H1 (cell line): ENCODE results near the gene PCDHA1. TPM values are rescaled to one million over a fixed set of nuclear protein-coding genes. Genes with fewer than 3 reads are reported as not detected.

ENCODE experiments used
- CTCF ChIA-PET: fragments of 300-600 bp; sonication (Branson Sonifier 250); formaldehyde crosslinking; loops from one replicate; lab custom pipeline; 2021; ENCODE audit not compliant: partially characterized antibody; lab: Charles Lee
- POLR2A ChIA-PET: fragments of 300-600 bp; sonication (Branson Sonifier 250); formaldehyde crosslinking; loops from one replicate; lab custom pipeline; 2021; ENCODE audit warnings: inconsistent platforms; ENCODE audit not compliant: partially characterized antibody; lab: Charles Lee
- DNase-seq, 2 experiments: peaks; one replicate each; pipeline versions ENCODE4 v3.0.0 to v3.0.0-alpha.2; 2010 to 2022; ENCODE audit warnings: low spot score in 2 of 2, low read depth in 1 of 2, mixed read lengths in 1 of 2
- FAIRE-seq: peaks from 2 replicates; lab custom pipeline; 2011; peaks lifted over from hg19 to GRCh38; lab: Jason Lieb, UNC
- H2AFZ ChIP-seq: 2 replicates; pipeline ENCODE4 v1.8.1; 2012; ENCODE audit warnings: low read length, inconsistent platforms
- H2AK5ac ChIP-seq: 2 replicates; pipeline ENCODE4 v1.6.1; 2013; ENCODE audit warnings: low read depth, low read length
- H2BK120ac ChIP-seq: replicated peaks from 2 replicates; pipeline ENCODE3; 2013; ENCODE audit warnings: low read depth, low read length, inconsistent platforms
- H2BK12ac ChIP-seq: 2 replicates; pipeline ENCODE4 v1.6.1; 2013; ENCODE audit warnings: low read depth, low read length
- H2BK15ac ChIP-seq: 2 replicates; pipeline ENCODE4 v1.6.1; 2013; ENCODE audit warnings: low read length
- H2BK20ac ChIP-seq: 2 replicates; pipeline ENCODE4 v1.6.1; 2013; ENCODE audit warnings: low read length
- H2BK5ac ChIP-seq: 2 replicates; pipeline ENCODE4 v1.6.1; 2013; ENCODE audit warnings: low read depth, low read length
- H3K14ac ChIP-seq: 2 replicates; pipeline ENCODE4 v1.6.1; 2013; ENCODE audit warnings: inconsistent platforms; ENCODE audit not compliant: insufficient read length
- H3K18ac ChIP-seq: 2 replicates; pipeline ENCODE4 v1.6.1; 2013; ENCODE audit warnings: low read length; ENCODE audit errors: extremely low read depth
- H3K23ac ChIP-seq: 2 replicates; pipeline ENCODE4 v1.6.1; 2013; ENCODE audit warnings: inconsistent platforms; ENCODE audit not compliant: insufficient read length
- H3K23me2 ChIP-seq: 2 replicates; pipeline ENCODE4 v1.6.1; 2013; ENCODE audit warnings: low read depth, low read length
- H3K27ac ChIP-seq: 2 replicates; pipeline ENCODE4 v1.6.1; 2011; ENCODE audit warnings: low read depth, low read length, inconsistent platforms
- H3K27me3 ChIP-seq, 4 experiments: replicated peaks in 1 of 4; 1 replicate in 1 of 4; 2 replicates in 3 of 4; pipeline versions ENCODE4 v1.6.1 to v1.8.1; 2011 to 2013; ENCODE audit warnings: low read length in 3 of 4, mild to moderate bottlenecking in 3 of 4, inconsistent platforms in 2 of 4, mixed read lengths in 2 of 4, moderate library complexity in 1 of 4; ENCODE audit not compliant: control insufficient read depth in 3 of 4, insufficient read depth in 3 of 4; ENCODE audit errors: extremely low read depth in 1 of 4
- H3K36me3 ChIP-seq, 4 experiments: 2 replicates each; pipeline versions ENCODE4 v1.6.1 to v1.8.1; 2011 to 2013; ENCODE audit warnings: mild to moderate bottlenecking in 4 of 4, low read length in 3 of 4, moderate library complexity in 2 of 4, control low read depth in 1 of 4, inconsistent platforms in 1 of 4; ENCODE audit not compliant: insufficient read depth in 4 of 4, control insufficient read depth in 2 of 4
- H3K4ac ChIP-seq: replicated peaks from 2 replicates; pipeline ENCODE3; 2013; ENCODE audit warnings: low read length, low read depth, mixed read lengths, inconsistent platforms; ENCODE audit not compliant: insufficient read length
- H3K4me1 ChIP-seq, 4 experiments: replicated peaks in 1 of 4; 1 replicate in 1 of 4; 2 replicates in 3 of 4; pipeline versions ENCODE4 v1.6.1 to v1.8.1; 2011 to 2013; ENCODE audit warnings: low read length in 3 of 4, inconsistent platforms in 2 of 4, mixed read lengths in 1 of 4; ENCODE audit not compliant: insufficient read depth in 4 of 4, control insufficient read depth in 3 of 4
- H3K4me2 ChIP-seq, 2 experiments: 2 replicates each; pipeline versions ENCODE4 v1.6.1 to v1.8.1; 2011 to 2013; ENCODE audit warnings: low read depth in 2 of 2, low read length in 2 of 2, control low read depth in 1 of 2, inconsistent platforms in 1 of 2, mild to moderate bottlenecking in 1 of 2; ENCODE audit not compliant: insufficient read depth in 1 of 2
- H3K4me3 ChIP-seq, 4 experiments: fragments of 200-600, 300-600 bp in 1 of 4; sonication (generic), shearing (Covaris generic), sonication (Bioruptor Twin) in 1 of 4; 2 replicates each; pipeline versions ENCODE4 v1.5.1 to v1.8.1; 2011 to 2016; ENCODE audit warnings: low read length in 4 of 4, low read depth in 3 of 4, control low read depth in 2 of 4, inconsistent platforms in 2 of 4, mild to moderate bottlenecking in 2 of 4, mixed read lengths in 1 of 4, moderate library complexity in 1 of 4; ENCODE audit not compliant: insufficient read depth in 2 of 4; ENCODE audit errors: extremely low read depth in 1 of 4
- H3K56ac ChIP-seq: replicated peaks from 2 replicates; pipeline ENCODE3; 2013; ENCODE audit warnings: low read depth, mild to moderate bottlenecking, mixed read lengths, low read length, inconsistent platforms; ENCODE audit not compliant: insufficient read length
- H3K79me1 ChIP-seq: 2 replicates; pipeline ENCODE4 v1.6.1; 2013; ENCODE audit warnings: low read depth, low read length, control low read depth
- H3K79me2 ChIP-seq, 2 experiments: 2 replicates each; pipeline versions ENCODE4 v1.6.1 to v1.8.1; 2012 to 2013; ENCODE audit warnings: low read length in 2 of 2, mild to moderate bottlenecking in 2 of 2, inconsistent platforms in 1 of 2; ENCODE audit not compliant: insufficient read depth in 2 of 2, control insufficient read depth in 1 of 2
- H3K9ac ChIP-seq, 4 experiments: replicated peaks in 1 of 4; 1 replicate in 1 of 4; 2 replicates in 3 of 4; pipeline versions ENCODE4 v1.6.1 to v1.8.1; 2011 to 2013; ENCODE audit warnings: low read depth in 3 of 4, low read length in 3 of 4, control low read depth in 2 of 4, mild to moderate bottlenecking in 2 of 4, moderate library complexity in 2 of 4, inconsistent platforms in 1 of 4; ENCODE audit errors: extremely low read depth in 1 of 4
- H3K9me3 ChIP-seq, 2 experiments: 2 replicates each; pipeline versions ENCODE4 v1.6.1 to v1.8.1; 2012 to 2013; ENCODE audit warnings: mild to moderate bottlenecking in 2 of 2, moderate library complexity in 2 of 2, control low read depth in 1 of 2, inconsistent platforms in 1 of 2, low read depth in 1 of 2, low read length in 1 of 2, mixed read lengths in 1 of 2; ENCODE audit not compliant: insufficient read depth in 2 of 2
- H4K20me1 ChIP-seq, 2 experiments: replicated peaks in 1 of 2; 2 replicates each; pipeline versions ENCODE3 to v1.8.1; 2011 to 2013; ENCODE audit warnings: inconsistent platforms in 2 of 2, low read length in 2 of 2, mild to moderate bottlenecking in 1 of 2; ENCODE audit not compliant: insufficient read depth in 2 of 2, control insufficient read depth in 1 of 2
- H4K5ac ChIP-seq: 2 replicates; pipeline ENCODE4 v1.6.1; 2013; ENCODE audit warnings: low read length, low read depth, mixed read lengths, inconsistent platforms; ENCODE audit not compliant: insufficient read length
- H4K8ac ChIP-seq: 2 replicates; pipeline ENCODE4 v1.8.0; 2013; ENCODE audit warnings: mild to moderate bottlenecking, moderate library complexity, low read length, inconsistent platforms; ENCODE audit not compliant: insufficient read depth; ENCODE audit errors: extremely low read depth
- H4K91ac ChIP-seq: replicated peaks from 2 replicates; pipeline ENCODE3; 2013; ENCODE audit warnings: low read length, mixed read lengths, inconsistent platforms; ENCODE audit not compliant: insufficient read length
- ATF2 ChIP-seq: IDR thresholded peaks from 2 replicates; pipeline ENCODE4 v1.6.1; 2012; ENCODE audit warnings: low read length, inconsistent platforms
- BACH1 ChIP-seq: IDR thresholded peaks from 2 replicates; pipeline ENCODE4 v1.6.1; 2012; ENCODE audit warnings: low read length, improper control_type of control experiment
- SIN3A ChIP-seq, 2 experiments: IDR thresholded peaks in 1 of 2; conservative IDR thresholded peaks in 1 of 2; 2 replicates each; pipeline ENCODE4 v1.6.1; 2011 to 2012; ENCODE audit warnings: low read length in 2 of 2, improper control_type of control experiment in 1 of 2, low read depth in 1 of 2, mild to moderate bottlenecking in 1 of 2
- SIX5 ChIP-seq: IDR thresholded peaks from 2 replicates; pipeline ENCODE4 v1.6.1; 2011; ENCODE audit warnings: mild to moderate bottlenecking, low read depth, low read length
- SP1 ChIP-seq: IDR thresholded peaks from 2 replicates; pipeline ENCODE4 v1.6.1; 2011; ENCODE audit warnings: low read depth, low read length
- TEAD4 ChIP-seq: IDR thresholded peaks from 2 replicates; pipeline ENCODE4 v1.6.1; 2012; ENCODE audit warnings: low read depth, low read length, inconsistent platforms, mixed read lengths
- ZNF274 ChIP-seq: IDR thresholded peaks from 2 replicates; pipeline ENCODE4 v1.7.0; 2012; ENCODE audit warnings: low read length, borderline replicate concordance; ENCODE audit errors: extremely low read depth
- WGBS, 2 experiments: shearing (Covaris generic) in 1 of 2; methylation state at CpG; one replicate each; pipeline versions ENCODE4 v1.1.6 to v1.1.7; 2013 to 2015; ENCODE audit warnings: low lambda C conversion rate in 2 of 2, mixed read lengths in 2 of 2, inconsistent platforms in 1 of 2, low coverage in 1 of 2, missing lambda C conversion rate in 1 of 2; ENCODE audit not compliant: insufficient replicate concordance in 2 of 2, insufficient coverage in 1 of 2, insufficient read length in 1 of 2; ENCODE audit errors: extremely low coverage in 1 of 2, missing lambda C conversion rate in 1 of 2; 5-methylcytosine and 5-hydroxymethylcytosine counted together
- polyA plus RNA-seq, 7 experiments: library from polyadenylated mRNA; depleted of rRNA in 3 of 7; stranded (reverse) in 5 of 7; unstranded in 2 of 7; fragments of >200 nt in 5 of 7; fragments of 200-250 nt in 2 of 7; gene quantifications; 1 replicate in 5 of 7; 2 replicates in 1 of 7; 4 replicates in 1 of 7; pipeline versions ENCODE4 v1.2.1 to v1.2.3, GENCODE V29; 2011 to 2013; ENCODE audit warnings: missing spikeins in 2 of 7, mixed read lengths in 2 of 7
- total RNA-seq: library from RNA; stranded (reverse); fragmentation: NEBNext Ultra II Directional; extraction: Animal tissue kit (Norgen Biotek cat#: 25700); gene quantifications from 2 replicates; pipeline ENCODE4 v1.2.1, GENCODE V29; 2021
- TF ChIP-seq, protein P1 (sequence below): IDR thresholded peaks from 2 replicates; pipeline ENCODE4 v1.6.1; 2012; ENCODE audit warnings: inconsistent platforms

PCDHA1 gene
- total and polyA plus RNA-seq, 2 of the 8 experiments (the other 6 are each of a cell fraction or from before 2014, with no cell fraction given): 0.23 to 0.50 TPM

GRCh38 chr5:140868721-140869554 is 83.0 kb downstream of the PCDHA1 start, which contains the start of gene PCDHA11:
TSS of gene PCDHA11 (plus strand) at chr5:140868957. CDS start at chr5:140869104, 147 bp downstream.
- Histone ChIP-seq H3K23ac (no peak within 1 kb of the TSS), H3K27ac (peak within 1 kb of the TSS; percentile 37; the same call in 1 of the 2 replicates), H2BK20ac (no peak within 1 kb of the TSS), H3K56ac (no peak within 1 kb of the TSS), H3K27me3 (no peaks in the 10 kb centered on the region), H3K79me2 (peaks cover 0 to 19% of the 10 kb centered on the region in 2 experiments; a peak in 2 of 4 replicates), H4K91ac (no peak within 1 kb of the TSS), H4K20me1 (no peaks in the 10 kb centered on the region), H3K23me2 (no peaks in the 10 kb centered on the region), H2BK120ac (no peak within 1 kb of the TSS), H3K18ac (no peak within 1 kb of the TSS; the same call in 1 of the 2 replicates), H3K4me2 (peak within 1 kb of the TSS; percentile 37 to 47), H3K36me3 (peaks cover 0 to 15% (median 0%) of the 10 kb centered on the region in 4 experiments; a peak in 3 of 8 replicates), H3K9ac (peak within 1 kb of the TSS; percentile 31 to 57 (median 47); a peak in 6 of 7 replicates), H3K14ac (no peak within 1 kb of the TSS), H3K4me3 (peak within 1 kb of the TSS; percentile 54 to 66 (median 58)), H2BK15ac (no peak within 1 kb of the TSS), H3K4me1 (no peaks in the 10 kb centered on the region), H4K8ac (peak within 1 kb of the TSS; percentile 58; the same call in 1 of the 2 replicates), H2BK12ac (no peak within 1 kb of the TSS), H2AK5ac (no peak within 1 kb of the TSS), H3K79me1 (no peaks in the 10 kb centered on the region), H3K4ac (no peak within 1 kb of the TSS), H3K9me3 (peaks cover 0 to 13% of the 10 kb centered on the region in 2 experiments; a peak in 1 of 4 replicates), H4K5ac (peak within 1 kb of the TSS; percentile 7), H2BK5ac (no peak within 1 kb of the TSS), H2AFZ (peak within 1 kb of the TSS; percentile 11; the same call in 1 of the 2 replicates)
- DNase-seq (no peak), FAIRE-seq (peak; percentile 63)
- POLR2A ChIA-PET: interaction anchor here (0.6 to 2.4 kb wide), 13 partner anchors 8 to 226 kb away, joined by 3 to 14 read pairs (median 6); partner anchors contain the start of genes PCDHA10, PCDHA6, PCDHB1 and PCDHB2
- CTCF ChIA-PET: interaction anchor here (0.6 to 9.3 kb wide), 50 partner anchors 9 to 286 kb away, joined by 3 to 141 read pairs (median 5); partner anchors contain the start of genes PCDHA1, PCDHA10, PCDHA13 and PCDHA4
- whole genome bisulfite sequencing, 2 experiments: 41% methylated on average over 37 of the region's 41 CpGs; no CpG with 5 or more reads in 1 of the 2 experiments
- peak; percentile 56; the same call in 1 of the 2 replicates for TF ChIP-seq TEAD4
- TF ChIP-seq BACH1: 0 out of 2 replicates have a peak, but pooled peaks have one; percentile 12
- TF ChIP-seq, protein P1, sequence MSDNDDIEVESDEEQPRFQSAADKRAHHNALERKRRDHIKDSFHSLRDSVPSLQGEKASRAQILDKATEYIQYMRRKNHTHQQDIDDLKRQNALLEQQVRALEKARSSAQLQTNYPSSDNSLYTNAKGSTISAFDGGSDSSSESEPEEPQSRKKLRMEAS: peak; percentile 31; the same call in 1 of the 2 replicates
- 0 out of 4 replicates have a peak, but pooled peaks of 1 of the 2 experiments have one; percentile 25 for TF ChIP-seq SIN3A (conservative IDR thresholded peaks at IDR 0.05 in 1 of 2, IDR thresholded peaks at IDR 0.05 in 1 of 2; ENCODE audit: low read depth in 1 of 2, low read length in 2 of 2)
- TF ChIP-seq ZNF274: no peak
- 0 out of 2 replicates have a peak, but pooled peaks have one; percentile 19 for TF ChIP-seq SP1
- no peak for TF ChIP-seq ATF2
- no peak for TF ChIP-seq SIX5
